GM21528 (cell line): ENCODE data around the gene RASD1.

ENCODE experiments used
- ATAC-seq: cut with Tn5 transposase; IDR thresholded peaks from one replicate; pipeline ENCODE4 v1.9.1; 2021; ENCODE audit warnings: mild to moderate bottlenecking, moderate library complexity; ENCODE audit not compliant: unreplicated experiment, low FRiP score

RASD1 gene

GRCh38 chr17:17511881-17512858 is 16.0 kb upstream of the RASD1 start:
- ATAC-seq = no peak

- ATAC-seq = no peak
These were observed 15.1 kb upstream of the RASD1 start for GRCh38 chr17:17511293-17511741.

GRCh38 chr17:17510456-17511292 is 14.5 kb upstream of the RASD1 start:
- ATAC-seq = no peak

- ATAC-seq = no peak
These were observed 13.6 kb upstream of the RASD1 start for GRCh38 chr17:17509601-17510425.

GRCh38 chr17:17508646-17509591 is 12.7 kb upstream of the RASD1 start:
- ATAC-seq = no peak

GRCh38 chr17:17508019-17508535 is 11.9 kb upstream of the RASD1 start:
- no peak for ATAC-seq

- no peak for ATAC-seq
These were observed 11.3 kb upstream of the RASD1 start for GRCh38 chr17:17507465-17508011.

- no peak for ATAC-seq
These were observed 10.8 kb upstream of the RASD1 start for GRCh38 chr17:17506893-17507464.

- no peak for ATAC-seq
These were observed 10.1 kb upstream of the RASD1 start for GRCh38 chr17:17506181-17506741.

GRCh38 chr17:17505610-17506171 is 9.5 kb upstream of the RASD1 start:
- ATAC-seq = no peak

- ATAC-seq = no peak
These were observed 9.0 kb upstream of the RASD1 start for GRCh38 chr17:17505151-17505550.

- no peak for ATAC-seq
These were observed 8.3 kb upstream of the RASD1 start for GRCh38 chr17:17504341-17505140.

GRCh38 chr17:17503566-17504130 is 7.5 kb upstream of the RASD1 start:
- ATAC-seq = no peak

GRCh38 chr17:17502741-17503565 is 6.8 kb upstream of the RASD1 start:
- no peak for ATAC-seq

- no peak for ATAC-seq
These were observed 4.9 kb upstream of the RASD1 start for GRCh38 chr17:17500999-17501605.
